ENCODE results near the gene SPINK6.

SPINK6 gene

GRCh38 chr5:148202531-148203203, at the start of gene SPINK6:
TSS of gene SPINK6 (plus strand) at chr5:148203042. CDS start at chr5:148203097, 55 bp downstream.
- no peak within 1 kb of the TSS for H3K4me3 ChIP-seq (ENCODE audit: low read depth, low read length)
- H3K9me3 ChIP-seq (ENCODE audit: control insufficient read depth, low read length): no peaks in the 10 kb centered on the region
- no peak within 1 kb of the TSS for H3K9ac ChIP-seq
- no peak within 1 kb of the TSS for H3K4me2 ChIP-seq (ENCODE audit: low read length)
- no peaks in the 10 kb centered on the region for H3K4me1 ChIP-seq
- no peak within 1 kb of the TSS for H3K27ac ChIP-seq
- no peaks in the 10 kb centered on the region for H3K79me2 ChIP-seq
- H2AFZ ChIP-seq: no peak within 1 kb of the TSS
- no peaks in the 10 kb centered on the region for H3K27me3 ChIP-seq (ENCODE audit: control insufficient read depth, insufficient read depth, low read length)
- no peaks in the 10 kb centered on the region for H3K36me3 ChIP-seq (ENCODE audit: control insufficient read depth, insufficient read depth, low read length)
- TF ChIP-seq CTCF (IDR thresholded peaks at IDR 0.05): no peak

GRCh38 chr5:148156609-148157008, 46.2 kb upstream of the SPINK6 start:
- no peaks in the 10 kb centered on the region for H3K36me3 ChIP-seq (ENCODE audit: control insufficient read depth, insufficient read depth, low read length)
- no peak overlapping the region for H3K27ac ChIP-seq
- H3K4me1 ChIP-seq: no peaks in the 10 kb centered on the region
- H2AFZ ChIP-seq: no peak overlapping the region
- TF ChIP-seq CTCF (IDR thresholded peaks at IDR 0.05): no peak
- no peaks in the 10 kb centered on the region for H3K27me3 ChIP-seq (ENCODE audit: control insufficient read depth, insufficient read depth, low read length)
- H3K9me3 ChIP-seq (ENCODE audit: control insufficient read depth, low read length): no peaks in the 10 kb centered on the region
- no peak overlapping the region for H3K4me3 ChIP-seq (ENCODE audit: low read depth, low read length)
- no peak overlapping the region for H3K9ac ChIP-seq
- H3K4me2 ChIP-seq (ENCODE audit: low read length): no peak overlapping the region
- H3K79me2 ChIP-seq: no peaks in the 10 kb centered on the region

GRCh38 chr5:148162038-148162437, 40.8 kb upstream of the SPINK6 start:
- H3K79me2 ChIP-seq: no peaks in the 10 kb centered on the region
- no peaks in the 10 kb centered on the region for H3K36me3 ChIP-seq (ENCODE audit: control insufficient read depth, insufficient read depth, low read length)
- H2AFZ ChIP-seq: no peak overlapping the region
- no peak for TF ChIP-seq CTCF (IDR thresholded peaks at IDR 0.05)
- no peaks in the 10 kb centered on the region for H3K4me1 ChIP-seq
- no peak overlapping the region for H3K27ac ChIP-seq
- no peak overlapping the region for H3K4me3 ChIP-seq (ENCODE audit: low read depth, low read length)
- H3K27me3 ChIP-seq (ENCODE audit: control insufficient read depth, insufficient read depth, low read length): no peaks in the 10 kb centered on the region
- no peak overlapping the region for H3K9ac ChIP-seq
- H3K4me2 ChIP-seq (ENCODE audit: low read length): no peak overlapping the region
- H3K9me3 ChIP-seq (ENCODE audit: control insufficient read depth, low read length): no peaks in the 10 kb centered on the region

GRCh38 chr5:148163345-148163744, 39.5 kb upstream of the SPINK6 start:
- H3K36me3 ChIP-seq (ENCODE audit: control insufficient read depth, insufficient read depth, low read length): no peaks in the 10 kb centered on the region
- no peak overlapping the region for H3K27ac ChIP-seq
- no peak for TF ChIP-seq CTCF (IDR thresholded peaks at IDR 0.05)
- no peak overlapping the region for H3K4me2 ChIP-seq (ENCODE audit: low read length)
- H3K27me3 ChIP-seq (ENCODE audit: control insufficient read depth, insufficient read depth, low read length): no peaks in the 10 kb centered on the region
- H2AFZ ChIP-seq: no peak overlapping the region
- no peaks in the 10 kb centered on the region for H3K79me2 ChIP-seq
- H3K4me1 ChIP-seq: no peaks in the 10 kb centered on the region
- H3K9ac ChIP-seq: no peak overlapping the region
- H3K4me3 ChIP-seq (ENCODE audit: low read depth, low read length): no peak overlapping the region
- no peaks in the 10 kb centered on the region for H3K9me3 ChIP-seq (ENCODE audit: control insufficient read depth, low read length)

Data from parathyroid adenoma (tissue), 2 donors.